Activated effector memory CD4-positive, alpha-beta T cell treated with Interleukin-2 at 50 U/mL for 16 hours (primary cell): Measurements from ENCODE around the gene RUNX3.

Experiments used
- DNase-seq: peaks from one replicate; pipeline ENCODE4 v3.0.0-alpha.2; 2020

RUNX3 gene

DNA sequence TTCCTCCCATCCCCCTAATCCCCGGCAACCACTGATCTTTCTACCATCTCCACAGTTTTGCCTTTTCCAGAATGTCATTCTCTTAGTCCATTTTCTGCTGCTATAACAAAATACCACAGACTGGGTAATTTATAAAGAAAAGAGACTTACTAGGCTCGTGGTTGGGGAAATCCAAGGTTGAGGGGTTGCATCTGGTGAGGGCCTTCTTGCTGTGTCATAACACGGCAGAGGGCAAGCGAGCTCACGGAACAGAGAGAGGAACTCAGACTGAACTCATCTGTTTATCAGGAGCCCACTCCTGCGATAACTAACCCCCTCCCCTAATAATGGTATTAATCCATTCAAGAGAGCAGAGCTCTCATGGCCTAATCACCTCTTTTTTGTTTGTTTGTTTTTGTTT is 52.0 kb downstream of the RUNX3 start:
- no peak for DNase-seq

DNA sequence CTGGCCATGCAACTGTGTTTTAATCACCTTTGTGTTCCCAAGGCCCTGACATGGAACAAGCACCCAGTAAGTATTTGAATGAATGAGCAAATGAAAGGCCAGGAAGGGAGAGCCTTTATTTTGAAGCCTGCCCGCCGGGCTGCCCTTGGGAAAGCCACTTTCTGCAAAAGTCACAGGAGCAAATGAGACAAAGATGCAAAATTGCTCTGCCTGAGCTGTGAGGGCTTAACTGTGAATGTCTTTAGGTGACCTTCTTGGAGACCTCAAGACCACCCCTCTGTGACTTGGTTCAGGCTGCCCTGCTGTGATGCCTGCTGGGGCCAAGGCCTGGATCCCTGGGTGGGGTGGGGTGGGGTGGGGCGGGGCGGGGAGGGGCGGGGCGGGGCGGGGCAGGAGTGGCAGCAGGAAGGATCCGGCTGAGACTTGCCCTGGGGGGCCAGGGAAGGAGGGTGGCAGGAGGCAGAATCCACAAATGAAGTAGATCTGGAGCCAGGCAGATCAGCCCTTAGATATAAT is 54.0 kb downstream of the RUNX3 start:
- no peak for DNase-seq

DNA sequence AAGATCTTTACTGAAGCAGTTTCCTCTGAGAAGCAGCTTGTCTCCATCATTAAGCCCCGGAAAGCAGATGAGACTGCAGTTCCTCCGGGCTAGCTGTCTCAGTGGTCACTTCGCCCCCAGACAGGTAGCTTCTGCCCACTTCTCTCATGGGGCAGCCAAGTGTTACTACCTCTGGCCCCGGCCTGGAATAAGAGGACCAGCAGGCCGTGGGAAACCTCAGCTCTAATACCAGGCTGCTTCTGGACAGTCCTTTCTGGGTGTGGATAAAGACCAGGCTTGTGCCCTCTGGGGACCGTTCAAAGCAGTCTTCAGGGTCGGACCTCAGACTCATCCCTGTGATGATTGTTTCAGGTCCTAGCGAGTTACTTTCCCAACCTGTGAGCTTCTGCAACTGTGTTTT is 54.8 kb downstream of the RUNX3 start:
- DNase-seq: no peak

DNA sequence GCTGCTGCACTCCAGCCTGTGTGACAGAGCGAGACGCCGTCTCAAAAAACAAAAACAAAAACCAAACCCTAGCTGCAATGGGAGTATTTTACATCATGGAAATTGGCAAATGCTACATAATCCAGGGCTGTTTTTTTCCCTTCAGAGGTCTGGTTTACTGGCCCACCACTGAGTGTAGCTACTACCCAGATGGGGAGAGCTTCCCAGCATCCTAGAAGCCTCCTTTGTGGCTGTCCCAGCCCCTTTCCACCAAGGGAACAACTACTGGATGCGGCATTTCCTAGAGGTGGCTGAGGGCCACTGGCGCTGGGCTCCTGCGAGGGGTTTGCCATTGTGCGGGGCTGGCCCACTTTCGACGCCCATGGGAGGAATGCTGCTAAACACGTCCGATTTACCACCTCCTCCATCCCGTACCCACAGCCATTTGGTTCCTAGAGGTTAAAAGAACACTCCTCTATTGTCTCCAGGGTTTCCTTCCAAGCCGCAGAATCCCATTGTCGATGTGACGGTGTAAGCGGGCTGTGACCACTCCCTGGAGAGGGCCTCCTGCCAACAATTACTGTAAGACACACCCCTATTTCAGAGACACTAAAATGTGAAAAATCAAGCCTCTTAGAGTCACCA is 55.4 kb downstream of the RUNX3 start:
- DNase-seq: no peak

DNA sequence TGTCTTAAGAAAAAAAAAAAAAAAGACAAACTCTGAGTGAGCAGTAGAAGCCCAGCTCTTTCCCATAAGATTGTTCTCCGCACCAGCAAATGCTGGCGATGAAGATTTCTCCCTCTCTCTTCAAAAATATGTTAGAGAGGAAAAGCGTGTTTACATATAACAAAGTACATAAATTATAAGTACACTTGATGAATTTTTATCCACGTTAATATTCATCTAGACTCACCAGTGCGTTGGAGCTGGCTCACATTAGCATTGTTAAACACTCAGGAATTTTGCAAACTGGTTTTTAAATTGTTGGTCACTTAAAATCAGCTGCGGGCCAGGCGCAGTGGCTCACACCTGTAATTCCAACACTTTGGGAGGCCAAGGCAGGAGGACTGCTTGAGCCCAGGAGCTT is 56.0 kb downstream of the RUNX3 start:
- no peak for DNase-seq

DNA sequence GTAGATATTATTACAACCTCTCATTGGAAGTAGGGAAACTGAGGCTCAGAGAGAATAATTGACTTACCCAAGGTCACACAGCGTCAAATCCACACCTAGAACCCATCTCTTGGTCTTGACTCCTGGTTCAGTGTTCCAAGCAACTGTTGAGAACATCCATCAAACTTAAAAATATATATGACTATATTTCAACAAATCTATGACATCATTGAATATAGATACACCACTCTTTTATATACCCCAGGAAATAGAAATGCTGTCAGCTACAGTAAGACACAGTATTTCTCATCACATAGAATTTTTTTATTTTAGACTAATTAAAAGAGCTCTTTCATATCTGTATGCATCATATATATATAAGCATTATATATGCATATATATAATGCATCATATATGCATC is 56.9 kb downstream of the RUNX3 start:
- DNase-seq: no peak

DNA sequence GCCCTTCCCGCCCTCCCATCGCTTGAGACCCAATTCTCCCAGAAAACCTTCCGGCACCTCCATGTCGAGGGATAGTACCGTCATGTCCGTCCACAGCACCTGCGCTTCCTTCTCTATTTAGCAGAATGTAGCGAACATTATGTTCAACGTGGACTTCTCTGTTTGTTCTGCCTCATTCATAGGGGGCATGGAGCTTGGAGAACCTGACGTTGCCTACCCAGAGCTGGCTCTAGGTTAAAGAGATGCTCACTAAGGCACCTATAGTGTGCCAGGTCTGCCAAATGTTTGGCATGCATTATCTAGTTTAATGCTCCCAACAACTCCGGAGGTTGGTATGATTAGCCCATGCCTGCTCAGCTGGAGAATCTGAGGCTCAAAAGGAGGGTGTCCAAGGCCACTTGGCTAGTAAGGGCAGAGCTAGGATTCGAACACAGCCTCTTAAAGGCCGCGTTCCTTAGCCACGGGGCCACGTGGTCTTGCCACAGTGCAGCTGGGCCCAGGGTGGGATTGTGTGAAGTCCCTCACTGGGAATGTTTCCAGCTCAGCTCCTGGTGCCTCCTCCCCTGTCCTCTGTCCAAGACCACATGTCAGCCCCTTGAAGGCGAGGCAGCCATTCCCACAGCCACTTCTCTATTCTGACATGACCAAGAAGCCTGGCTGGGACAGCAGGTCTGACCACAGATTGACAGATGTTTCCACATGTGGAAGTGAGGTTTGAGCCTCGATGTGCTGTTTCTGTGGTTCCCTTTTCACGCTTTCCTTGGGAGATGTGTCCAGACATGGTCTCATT is 57.8 kb downstream of the RUNX3 start:
- DNase-seq: no peak

DNA sequence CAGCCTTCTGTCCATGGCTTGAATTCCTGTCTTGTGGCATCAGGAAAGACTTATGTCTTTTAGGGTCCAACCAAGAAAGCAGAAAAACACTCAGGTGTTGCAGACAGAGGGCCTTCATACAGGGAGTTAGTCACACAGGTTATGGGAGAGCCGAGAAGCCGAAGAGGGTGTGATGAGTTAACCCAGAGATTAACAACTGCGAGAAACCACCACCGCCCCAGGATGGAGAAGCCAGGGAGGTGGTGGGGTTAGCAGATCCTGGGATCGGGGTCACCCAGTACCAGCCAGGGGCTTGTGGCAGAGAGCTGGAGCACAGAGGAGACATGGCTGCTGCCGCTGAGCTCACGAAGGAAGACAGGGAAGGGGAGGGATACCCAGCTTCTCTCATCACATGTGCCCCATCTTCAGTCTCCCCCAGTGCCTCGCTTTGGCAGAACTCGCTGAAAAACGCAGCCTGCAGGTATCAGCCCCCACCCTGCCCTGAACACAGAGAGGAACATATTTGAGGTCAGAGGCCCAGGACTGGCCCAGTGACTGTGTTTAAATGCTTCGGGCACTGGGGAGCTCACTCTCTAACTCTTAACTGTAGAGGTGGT is 58.7 kb downstream of the RUNX3 start:
- no peak for DNase-seq

DNA sequence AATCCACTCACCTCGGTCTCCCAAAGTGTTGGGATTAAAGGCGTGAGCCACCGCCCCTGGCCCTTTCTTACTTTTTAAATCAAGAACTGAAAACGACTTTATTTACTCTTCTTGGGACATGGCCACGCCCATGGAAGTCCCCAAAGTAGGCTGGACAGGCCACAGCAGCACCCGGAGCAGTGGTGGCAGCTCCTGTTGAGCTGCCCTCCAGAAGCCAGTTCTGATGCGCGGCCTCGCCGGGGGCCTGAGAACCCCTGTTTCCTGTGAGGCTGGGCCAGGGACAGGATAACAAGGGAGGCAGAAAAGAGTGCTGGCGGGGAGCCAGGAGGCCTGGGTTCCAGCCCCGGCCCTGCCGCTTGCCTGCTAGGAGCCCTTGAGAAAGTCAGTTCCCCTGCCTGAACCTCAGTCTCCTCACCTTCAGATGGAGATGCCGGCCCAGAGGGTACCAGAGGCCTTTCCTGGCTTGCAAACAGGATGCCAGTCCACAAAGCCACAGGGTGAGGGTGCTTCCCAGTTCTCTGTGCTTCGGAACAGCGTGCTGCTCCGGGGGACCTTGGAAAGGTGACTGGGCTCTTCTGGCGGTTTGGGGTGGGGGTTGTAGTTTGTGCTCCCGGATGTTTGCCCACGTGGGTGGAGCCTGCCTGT is 59.4 kb downstream of the RUNX3 start:
- no peak for DNase-seq

DNA sequence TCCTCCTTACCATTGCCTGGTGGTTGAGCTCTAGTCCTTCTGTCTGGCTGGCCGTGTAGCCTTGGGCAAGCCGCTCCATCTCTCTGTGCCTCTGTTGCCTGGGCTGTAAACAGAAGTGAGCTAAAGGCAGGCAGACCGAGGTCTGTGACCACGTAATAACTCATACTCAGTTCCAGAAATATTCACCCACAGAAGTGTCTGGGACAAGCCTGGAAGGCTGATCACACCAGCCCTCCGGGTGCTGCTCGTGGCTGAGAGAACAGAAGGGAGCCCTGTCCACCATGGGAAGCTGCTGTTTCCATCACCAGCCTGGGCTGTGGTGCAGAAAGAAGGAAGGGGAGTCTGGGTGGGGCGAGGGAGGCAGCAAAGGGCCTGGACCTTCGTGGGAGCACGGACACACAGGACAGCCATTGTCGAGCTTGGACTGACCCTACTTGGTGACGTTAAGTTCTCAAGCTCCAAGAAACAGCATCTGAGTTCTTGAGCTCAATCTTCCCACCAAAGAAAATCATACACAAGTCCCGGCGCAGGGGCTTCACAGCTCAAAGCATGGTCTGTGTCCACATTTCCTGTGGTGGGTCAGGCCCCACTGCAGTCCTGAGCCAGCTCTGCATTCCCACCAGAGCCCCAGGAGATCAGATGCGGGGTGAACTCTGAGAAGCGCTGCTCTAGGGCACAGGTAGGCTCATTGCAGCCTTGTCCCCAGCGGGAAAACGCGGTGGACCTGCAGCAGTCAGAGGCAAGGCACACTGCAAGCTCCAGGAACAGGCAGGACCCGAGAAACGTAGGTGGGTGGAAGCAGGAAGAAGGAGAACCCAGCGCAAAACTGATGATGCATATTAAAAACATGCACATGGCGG is 61.8 kb downstream of the RUNX3 start:
- no peak for DNase-seq

DNA sequence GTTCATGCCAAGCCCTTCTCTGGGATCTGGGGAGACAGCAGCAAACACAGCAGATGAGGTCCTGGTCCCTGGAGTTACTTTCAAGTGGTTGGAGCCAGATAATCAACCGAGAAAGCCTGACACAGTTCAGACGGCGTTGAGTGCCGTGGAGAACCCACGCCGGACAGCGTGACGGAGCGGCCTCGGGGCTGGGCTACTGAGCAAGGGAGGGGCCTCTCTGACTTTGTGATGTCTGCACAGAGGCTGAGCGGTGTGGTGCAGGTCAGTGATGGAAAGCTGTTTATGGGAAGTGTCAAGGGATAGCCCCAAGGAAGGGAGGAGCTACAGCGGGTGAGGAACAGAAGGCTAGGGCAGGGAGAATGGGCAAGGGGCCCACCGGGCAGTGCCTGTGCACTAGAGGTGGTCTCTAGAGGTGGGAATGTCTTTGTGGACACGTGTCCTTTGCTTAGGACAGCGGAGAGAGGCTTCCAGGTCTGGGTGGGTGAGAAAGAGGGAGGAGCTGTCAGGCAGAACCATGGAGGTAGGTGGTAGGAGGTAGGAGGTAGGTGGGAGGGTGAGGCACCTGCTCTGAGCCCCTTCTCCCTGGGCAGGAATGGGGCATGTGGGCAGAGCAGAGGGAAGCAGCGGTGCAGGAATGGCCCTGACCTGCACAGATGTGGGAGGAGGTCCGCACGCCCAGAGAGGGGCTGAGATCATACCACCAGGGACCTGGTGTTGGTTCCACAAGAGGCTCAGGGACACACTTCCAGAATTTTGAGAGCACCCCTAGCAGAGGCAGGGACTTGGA is 62.8 kb downstream of the RUNX3 start:
- no peak for DNase-seq

DNA sequence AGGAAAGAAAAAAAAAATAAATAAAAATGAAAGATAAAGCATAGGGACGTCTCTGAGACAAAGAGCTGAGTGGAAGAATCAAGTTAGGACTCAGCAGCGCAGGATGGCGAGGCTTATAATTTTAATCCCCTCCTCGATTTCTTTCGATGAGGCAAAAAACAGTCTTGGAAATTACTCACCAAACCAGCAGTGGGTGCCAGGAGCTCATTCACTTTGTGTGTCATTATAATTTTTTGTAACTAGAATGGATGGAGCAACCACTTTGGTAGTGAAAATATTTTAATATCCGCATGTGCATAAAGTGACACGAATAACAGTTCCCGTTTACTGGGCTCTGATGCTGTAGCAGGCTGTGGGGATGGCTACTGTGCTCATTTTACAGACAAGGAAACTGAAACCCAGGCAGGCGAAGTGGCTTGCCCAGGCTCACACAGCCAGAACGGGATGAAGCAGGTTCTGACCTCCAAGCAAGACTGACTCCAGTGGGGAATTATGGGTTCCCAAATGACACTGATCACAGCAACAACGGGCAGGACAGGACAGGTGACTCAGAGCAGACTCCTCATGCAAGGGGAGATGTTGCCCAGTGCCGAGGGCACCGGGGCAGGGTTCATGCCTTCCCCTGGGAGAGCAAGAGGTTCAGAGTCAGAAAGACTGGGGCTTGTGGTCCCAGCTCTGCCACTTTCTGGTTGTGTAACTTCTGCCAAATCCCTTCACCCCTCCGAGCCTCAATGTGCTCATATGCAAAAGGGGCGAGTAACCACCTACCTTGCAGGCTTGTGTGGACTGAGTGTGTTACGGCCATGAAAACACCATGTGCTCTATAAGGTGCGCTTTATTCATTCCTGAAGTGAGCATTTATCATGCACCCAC is 63.6 kb downstream of the RUNX3 start:
- no peak for DNase-seq

DNA sequence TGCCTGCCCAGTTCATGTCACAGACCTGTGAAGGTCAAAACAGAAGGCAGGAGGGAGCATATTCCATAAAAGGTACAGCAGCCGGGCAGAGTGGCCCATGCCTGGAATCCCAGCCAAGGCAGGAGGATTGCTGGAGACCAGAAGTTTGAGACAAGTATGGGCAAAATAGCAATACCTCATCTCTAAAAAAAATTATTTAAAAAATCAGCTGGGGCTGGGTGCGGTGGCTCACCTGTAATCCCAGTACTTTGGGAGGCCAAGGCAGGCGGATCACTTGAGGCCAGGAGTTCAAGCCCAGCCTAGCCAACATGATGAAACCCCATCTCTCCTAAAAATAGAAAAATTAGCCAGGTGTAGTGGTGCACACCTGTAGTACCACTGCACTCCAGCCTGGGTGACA is 64.5 kb downstream of the RUNX3 start:
- no peak for DNase-seq

DNA sequence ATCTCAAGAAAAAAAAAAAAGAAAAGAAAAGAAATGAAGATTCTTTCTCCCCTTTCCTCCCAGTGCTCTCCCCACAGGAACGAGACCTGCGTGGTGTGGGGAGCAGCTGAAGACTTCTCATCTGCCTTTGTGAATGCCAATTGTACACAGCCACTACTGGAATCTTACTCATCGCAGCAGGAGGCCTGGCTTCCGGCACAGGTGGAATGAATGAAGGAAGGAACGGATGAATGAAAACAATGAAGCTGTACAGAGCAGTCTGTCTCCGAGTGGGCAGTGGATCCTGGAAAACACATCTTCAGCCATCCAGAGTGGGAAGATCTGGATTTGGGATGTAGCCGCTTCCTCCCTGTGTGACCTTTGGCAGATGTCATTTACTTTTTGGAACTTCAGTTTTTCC is 64.9 kb downstream of the RUNX3 start:
- DNase-seq: no peak

DNA sequence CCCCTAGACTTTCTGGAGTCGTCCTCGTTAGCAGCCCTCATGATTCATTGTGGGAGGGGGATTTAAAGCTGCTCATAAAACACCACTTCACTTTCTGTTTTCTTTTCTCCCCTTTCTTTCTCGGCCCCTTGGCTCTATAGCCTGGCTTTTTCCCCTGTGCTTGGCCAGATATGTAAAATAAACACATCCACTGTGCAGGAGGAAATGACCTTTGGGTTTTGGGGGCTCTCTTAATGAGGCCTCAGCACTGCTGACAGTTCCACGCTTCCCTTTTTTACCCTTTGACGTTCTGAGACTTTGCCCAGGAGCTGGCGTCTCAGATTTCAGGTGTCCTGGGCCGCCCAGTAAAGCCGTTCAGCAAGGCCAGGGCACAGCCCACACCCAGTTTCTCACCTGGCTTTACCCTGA is 65.7 kb downstream of the RUNX3 start:
- no peak for DNase-seq

DNA sequence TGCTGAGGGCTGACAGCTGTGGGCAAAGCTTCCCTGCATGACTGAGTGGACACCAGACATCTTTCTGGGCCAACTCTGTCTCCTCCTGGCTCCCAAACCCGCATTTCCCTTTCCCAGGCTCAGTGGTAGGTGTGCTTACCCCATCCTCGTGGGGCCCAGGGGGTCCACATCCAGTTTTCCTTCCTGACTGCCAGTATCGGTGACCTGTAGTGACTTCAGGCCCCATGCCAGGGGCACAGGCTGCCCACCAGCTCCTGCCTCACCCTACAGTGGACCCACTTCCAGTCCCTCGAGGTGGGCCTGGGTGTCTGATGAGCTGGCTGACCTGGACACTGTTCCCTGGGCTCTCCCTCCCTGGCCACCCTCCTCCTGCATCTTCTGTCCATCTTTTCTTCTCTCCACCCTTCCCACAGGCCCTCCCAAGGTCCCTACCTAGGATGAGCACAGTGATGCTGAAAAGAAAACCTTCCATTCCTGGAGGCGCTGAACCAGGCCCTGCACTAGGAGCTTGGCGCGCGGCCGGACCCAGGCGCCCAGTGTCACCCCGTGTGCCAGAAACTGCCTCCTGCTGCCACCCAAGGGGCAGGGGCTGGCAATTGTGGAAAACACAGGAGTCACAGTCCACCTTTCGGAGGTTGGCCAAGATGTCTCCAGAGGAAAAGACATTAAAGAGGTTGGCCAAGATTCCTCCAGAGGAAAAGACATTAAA is 67.1 kb downstream of the RUNX3 start:
- DNase-seq: no peak

DNA sequence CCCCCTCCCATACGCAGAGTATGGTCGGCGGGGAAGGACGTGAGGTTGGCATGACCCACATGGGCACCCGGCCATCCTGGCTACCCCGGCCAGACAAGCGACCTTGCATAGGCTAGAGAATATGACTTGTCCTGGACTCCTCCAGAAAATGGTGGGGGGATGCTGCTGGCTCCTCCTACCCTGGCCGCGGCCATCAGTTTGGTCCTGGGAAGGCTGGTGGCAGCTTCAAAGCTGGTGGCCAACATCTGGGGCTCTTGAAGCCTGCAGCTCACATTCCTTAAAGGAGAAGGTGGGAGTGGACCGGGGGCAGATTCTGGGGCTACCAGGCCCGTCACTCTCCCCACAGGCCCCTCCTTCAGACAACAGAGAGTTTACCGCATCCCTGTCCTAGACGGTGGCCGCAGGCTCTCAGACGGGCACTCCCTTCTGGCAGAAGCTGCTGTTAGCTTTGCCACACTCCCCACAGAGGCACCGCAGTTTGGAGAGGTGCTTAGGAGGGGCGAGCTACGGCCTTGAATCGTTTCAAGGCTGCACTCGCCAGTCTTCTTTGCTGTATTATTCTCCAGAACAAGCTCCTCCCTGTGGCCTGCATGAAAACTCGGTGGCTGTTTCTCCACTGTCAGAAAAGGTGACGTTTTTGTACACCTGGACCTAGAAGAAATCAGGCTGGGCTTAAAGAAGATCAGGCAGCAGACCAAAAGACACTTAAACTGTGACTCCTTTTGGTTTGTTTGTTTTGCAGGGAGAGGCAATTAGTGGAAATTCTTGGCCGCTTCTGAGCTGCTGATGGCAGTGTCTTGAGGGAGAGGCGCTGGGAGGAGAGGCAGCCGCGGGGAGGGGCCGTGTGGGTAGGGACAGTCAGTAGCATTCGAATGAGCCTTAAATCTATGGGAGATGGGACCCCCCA is 68.0 kb downstream of the RUNX3 start:
- DNase-seq: no peak

DNA sequence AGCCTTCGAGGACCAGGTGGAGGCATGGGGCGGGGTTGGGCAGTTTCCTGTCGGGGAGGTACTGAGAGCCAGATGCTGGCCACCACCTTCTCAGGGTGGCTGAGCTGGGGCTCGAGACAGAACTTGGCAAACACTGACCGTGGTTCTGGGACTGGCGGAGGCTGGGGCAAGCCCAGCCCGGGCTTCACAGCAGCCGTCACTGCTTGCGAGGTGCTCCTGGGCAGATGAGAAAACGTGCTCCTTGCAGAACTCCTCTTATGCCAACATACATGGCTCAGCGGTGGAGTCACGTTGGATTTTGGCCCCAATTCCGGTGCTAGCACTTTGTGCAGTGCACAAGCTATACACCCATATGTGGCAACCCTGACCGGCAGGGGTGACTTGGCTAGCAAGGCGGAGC is 69.2 kb downstream of the RUNX3 start:
- DNase-seq: no peak
